RPMI7951 (cell line): ENCODE measurements around the gene ACTN4. TPM values are rescaled to one million over a fixed set of nuclear protein-coding genes. Genes with fewer than 3 reads are reported as not detected.

Source experiments
- DNase-seq: peaks from one replicate; pipeline ENCODE4 v3.0.0-alpha.2; 2012; ENCODE audit warnings: low read depth
- total RNA-seq: library from RNA; depleted of rRNA; stranded (reverse); fragments of >200 nt; shearing (Covaris generic); gene quantifications from 2 replicates; pipeline ENCODE4 v1.2.3, GENCODE V29; 2014

ACTN4 gene
- total RNA-seq, 1 experiment from 2014 or later = 306 TPM

DNA sequence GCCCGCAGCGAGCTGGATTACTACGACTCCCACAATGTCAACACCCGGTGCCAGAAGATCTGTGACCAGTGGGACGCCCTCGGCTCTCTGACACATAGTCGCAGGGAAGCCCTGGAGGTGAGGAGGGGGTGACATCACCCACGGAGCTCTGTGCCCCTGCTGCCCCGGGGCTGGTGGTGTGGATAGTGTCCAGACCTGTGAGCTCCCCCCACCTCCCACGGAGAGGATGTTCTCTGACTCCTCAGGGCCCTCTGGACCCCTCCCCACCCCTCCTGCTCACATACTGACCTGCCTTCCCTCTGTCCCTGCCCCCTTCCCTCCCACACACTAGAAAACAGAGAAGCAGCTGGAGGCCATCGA, 76.1 kb downstream of the ACTN4 start:
- no peak for DNase-seq

DNA sequence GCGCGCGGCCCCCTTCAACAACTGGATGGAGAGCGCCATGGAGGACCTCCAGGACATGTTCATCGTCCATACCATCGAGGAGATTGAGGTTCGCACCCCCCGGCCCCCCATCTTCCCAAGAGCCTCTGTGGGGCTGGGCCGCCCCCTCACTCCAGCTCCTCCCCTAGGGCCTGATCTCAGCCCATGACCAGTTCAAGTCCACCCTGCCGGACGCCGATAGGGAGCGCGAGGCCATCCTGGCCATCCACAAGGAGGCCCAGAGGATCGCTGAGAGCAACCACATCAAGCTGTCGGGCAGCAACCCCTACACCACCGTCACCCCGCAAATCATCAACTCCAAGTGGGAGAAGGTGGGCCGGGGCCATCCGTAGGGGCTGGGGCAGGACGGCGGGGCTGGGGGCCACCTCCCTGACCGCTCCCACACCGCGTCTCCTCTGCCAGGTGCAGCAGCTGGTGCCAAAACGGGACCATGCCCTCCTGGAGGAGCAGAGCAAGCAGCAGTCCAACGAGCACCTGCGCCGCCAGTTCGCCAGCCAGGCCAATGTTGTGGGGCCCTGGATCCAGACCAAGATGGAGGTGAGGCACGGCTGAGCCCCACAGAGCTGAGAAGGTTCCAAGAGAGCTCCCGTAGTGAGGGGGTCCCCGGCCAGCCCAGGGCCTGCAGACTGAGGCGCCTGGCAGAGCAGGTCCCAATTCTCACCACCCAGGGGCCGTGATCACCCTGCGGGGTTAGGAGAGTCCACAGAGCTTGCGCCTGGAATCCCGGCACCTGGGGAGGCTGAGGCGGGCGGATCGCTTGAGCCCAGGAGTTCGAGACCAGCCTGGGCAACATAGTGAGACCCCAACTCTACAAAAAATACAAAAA, 76.8 kb downstream of the ACTN4 start:
- no peak for DNase-seq

DNA sequence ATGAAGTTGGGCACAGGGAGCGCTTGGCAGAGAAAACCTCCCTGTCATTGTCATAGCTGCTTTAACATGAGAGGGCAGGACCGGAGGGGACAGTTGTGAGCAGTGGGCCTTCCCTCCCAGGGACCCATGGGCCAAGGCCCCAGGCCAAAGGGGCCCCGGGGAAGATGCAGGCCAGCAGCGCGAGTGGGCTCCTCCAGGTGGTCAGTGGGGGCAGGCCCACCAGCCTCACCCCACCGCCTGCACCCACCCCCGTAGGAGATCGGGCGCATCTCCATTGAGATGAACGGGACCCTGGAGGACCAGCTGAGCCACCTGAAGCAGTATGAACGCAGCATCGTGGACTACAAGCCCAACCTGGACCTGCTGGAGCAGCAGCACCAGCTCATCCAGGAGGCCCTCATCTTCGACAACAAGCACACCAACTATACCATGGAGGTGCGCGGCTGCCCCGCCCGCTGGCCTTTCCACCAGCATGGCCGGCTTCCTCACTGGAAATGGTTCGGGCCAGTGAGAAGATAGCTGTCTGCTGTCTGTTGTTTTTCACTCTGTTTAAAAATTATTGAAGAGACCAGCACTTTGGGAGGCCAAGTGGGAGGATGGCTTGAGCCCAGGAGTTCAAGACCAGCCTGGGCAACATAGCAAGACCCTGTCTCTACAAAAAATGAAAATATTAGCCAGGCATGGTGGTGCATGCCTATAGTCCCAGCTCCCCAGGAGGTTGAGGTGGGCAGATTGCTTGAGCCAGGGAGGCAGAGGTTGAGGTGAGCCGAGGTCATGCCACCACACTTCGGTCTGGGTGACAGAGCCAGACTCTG, 78.2 kb downstream of the ACTN4 start:
- no peak for DNase-seq

DNA sequence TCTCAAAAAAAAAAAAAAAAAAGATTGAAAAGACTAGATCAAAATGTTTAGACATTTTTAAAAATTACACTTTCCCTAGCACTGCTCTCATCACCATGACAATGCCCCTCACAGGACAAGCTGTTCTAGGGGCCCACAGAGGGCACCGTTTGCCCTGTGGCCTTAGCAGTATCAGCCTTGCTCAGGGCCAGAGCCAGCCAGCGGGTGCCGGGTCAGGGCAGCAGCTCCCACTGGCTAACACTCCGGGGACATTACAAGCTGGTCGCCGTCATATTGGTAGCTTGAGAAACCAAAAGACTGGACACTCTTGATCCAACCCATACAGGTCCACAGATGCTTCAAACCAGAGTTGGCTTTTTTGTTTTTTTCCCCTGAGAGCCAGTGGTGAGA, 78.8 kb downstream of the ACTN4 start:
- DNase-seq = no peak

- DNase-seq = no peak
Observed at GRCh38 chr19:38726761-38727301, 79.4 kb downstream of the ACTN4 start.

GRCh38 chr19:38727306-38727867, 79.9 kb downstream of the ACTN4 start:
- DNase-seq = no peak

GRCh38 chr19:38727868-38728660, 80.6 kb downstream of the ACTN4 start:
- no peak for DNase-seq

DNA sequence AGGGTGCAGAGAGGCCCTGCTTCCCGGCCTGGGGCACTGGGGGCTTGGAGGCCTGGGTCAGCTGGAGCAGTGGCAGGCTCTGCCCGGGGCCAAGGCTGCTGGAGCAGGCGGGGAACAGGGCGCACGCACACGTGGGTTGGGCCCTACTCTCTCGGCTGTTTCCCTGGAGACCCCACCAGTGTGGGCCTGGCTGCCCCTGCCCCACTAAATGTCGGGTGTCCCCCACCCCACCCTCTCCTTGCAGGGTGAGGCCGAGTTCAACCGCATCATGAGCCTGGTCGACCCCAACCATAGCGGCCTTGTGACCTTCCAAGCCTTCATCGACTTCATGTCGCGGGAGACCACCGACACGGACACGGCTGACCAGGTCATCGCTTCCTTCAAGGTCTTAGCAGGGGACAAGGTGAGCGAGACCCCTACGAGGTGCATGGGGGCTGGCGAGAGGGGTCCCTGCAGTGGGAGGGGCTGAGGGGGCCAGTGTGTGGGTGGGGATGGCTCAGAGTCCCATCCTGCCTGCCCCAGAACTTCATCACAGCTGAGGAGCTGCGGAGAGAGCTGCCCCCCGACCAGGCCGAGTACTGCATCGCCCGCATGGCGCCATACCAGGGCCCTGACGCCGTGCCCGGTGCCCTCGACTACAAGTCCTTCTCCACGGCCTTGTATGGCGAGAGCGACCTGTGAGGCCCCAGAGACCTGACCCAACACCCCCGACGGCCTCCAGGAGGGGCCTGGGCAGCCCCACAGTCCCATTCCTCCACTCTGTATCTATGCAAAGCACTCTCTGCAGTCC, 81.5 kb downstream of the ACTN4 start:
- no peak for DNase-seq

GRCh38 chr19:38729653-38730469, 82.4 kb downstream of the ACTN4 start:
- peak; percentile 54 for DNase-seq

DNA sequence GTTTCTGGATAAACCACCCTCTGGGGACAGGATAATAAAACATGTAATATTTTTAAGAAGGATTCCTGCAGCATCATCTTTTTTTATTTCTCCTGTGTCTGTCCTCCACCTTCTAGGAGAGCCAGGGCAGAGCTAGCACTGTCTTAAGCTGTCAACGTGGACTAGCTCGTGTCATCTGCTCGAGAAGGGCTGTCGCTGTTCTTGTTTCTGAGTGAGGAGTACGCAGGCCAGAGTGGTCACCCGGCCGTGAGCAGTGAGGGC, 83.0 kb downstream of the ACTN4 start:
- DNase-seq = no peak

DNA sequence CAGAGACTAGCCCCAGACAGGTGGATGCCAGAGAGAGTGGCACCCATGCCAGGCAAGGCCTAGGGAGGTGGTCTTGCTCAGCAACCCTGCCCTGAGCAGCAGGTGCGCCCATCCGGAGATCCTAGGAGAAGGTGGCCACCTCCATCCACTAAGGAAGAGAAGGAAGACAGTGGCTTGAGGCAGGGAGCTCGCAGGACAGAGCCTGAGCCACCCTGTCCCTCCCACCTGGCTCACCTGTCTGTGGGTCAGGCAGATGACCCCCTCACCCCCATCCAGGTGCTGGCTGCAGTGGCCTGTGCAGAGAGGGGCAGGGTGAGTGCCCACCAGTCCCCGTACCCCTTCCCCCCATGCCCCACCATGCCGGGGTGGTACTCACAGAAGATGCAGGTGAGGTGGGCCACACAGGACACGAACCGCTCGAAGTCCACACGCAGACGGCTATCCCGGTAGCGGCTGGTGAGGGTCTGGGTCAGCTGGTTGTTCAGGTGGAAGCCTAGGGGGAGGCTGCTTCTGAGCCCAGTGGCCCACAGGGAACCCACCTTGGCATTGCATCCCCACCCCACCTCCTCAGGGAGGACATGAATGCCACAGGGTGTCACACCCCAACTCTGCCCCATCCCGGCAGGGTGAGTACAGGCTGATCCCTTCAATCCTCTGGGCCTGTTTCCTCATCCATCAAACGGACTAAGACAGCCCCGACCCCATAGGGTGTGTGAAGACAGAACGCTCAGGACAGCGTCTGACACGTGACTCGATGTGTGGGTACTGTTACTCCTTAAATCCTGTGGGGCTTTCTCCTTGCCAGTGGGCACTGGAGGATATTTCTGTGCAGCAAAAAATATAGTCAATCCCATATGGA, 83.5 kb downstream of the ACTN4 start:
- no peak for DNase-seq

DNA sequence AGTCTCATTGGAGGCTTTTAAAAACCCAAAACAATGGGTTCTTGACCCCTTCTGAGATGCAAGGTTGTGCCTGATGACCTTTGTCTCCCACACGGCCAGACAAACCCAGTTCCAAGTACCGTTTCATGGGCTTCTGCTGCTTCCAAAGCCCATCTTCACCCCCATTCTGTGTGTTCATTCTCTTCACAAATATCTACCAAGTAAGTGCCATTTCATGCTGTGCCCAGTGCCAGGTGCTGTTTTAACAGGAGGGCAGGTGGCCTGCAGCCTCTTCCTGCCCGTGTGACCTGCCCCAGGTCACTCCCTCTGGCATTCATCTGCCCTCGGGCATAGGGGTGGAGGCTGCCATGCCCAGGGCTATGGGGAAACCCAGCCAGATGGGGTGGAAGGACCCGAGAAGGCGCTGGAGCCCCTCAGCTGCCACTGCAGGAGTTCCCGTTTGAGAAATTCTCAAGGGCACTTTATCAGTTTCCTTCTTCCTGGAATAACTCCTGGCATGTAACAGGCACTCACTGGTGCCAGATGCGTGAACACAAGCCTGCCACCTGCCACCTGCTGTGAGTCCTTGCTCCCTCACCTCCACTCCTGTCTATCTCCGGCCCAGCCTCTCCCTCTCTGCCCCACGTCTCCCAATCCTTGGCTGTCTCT, 84.3 kb downstream of the ACTN4 start:
- no peak for DNase-seq

- DNase-seq = no peak
Observed at GRCh38 chr19:38733241-38733492, 85.7 kb downstream of the ACTN4 start.

DNA sequence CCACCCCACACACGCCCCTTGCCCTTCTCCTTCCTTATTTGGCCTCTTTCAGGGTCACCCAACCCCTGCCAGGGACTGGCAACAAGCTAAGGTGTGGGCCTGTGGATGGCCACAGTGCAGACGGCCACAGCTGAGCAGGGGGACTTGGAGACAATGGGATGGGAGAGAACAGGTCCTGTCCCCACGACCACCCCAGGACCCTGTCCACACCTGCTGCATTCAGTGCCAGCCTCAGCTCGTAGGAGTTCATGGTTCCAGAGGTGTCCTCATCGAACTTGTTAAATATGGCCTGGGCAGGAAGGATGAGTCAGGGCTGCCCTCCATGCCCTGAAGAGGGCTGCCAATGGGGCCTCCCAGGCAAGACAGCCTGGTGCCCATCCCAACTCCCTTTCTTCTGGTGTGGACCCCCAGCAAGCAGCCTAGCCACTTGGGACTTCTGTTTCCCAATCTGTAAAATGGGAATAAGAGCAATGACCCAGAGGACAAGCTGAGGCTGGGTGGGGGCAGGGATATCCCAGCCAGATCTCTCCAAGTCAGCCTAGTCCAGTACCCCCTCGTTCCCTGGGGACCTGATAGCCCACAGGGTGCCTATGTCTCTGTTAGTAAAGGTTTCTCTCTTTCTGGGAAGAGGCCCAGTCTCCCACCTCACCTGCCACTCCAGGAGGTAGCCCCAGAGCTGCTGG, 86.2 kb downstream of the ACTN4 start:
- DNase-seq = no peak

- DNase-seq = no peak
Observed at GRCh38 chr19:38734176-38734425, 86.7 kb downstream of the ACTN4 start.

DNA sequence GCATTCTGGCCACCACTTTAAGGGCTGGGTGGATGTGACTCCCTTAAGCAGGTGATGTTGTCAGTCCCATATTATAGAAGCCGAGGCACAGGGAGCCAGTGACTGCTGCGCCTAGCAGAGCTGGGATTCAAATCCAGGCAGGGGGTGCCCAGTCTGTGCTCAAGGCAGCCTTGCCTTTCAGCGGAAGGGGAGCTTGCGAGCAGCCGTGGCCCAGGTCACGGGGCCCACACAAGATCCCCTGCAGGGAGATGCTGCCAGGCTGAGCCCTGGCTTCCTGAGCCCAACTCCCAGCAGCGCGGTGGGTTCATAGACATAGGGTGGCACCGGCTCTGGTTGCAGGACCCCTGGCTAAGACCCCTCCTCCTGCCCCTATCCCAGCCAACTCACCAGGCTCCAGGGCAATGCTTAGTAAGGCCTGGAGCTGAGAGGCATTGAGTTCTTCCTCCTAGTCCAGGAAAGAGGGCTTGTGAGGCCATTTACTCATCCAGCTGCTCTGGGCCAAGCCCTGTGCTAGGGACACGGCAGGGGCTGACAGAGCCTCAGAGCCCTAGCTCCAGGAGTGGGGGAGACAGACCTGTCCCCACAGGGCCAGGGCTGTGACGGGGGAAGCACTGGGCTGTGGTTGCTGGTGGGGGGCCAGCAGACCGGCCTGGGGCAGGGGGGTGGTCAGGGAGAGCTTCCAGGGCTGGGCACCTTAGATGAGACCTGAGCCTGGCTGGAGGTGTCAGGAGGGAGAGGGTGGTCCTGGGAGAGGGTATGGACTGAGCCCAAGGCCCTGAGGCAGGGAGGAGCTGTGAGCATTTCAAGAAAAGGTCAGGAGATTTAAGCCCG, 87.2 kb downstream of the ACTN4 start:
- peak; percentile 48 for DNase-seq

DNA sequence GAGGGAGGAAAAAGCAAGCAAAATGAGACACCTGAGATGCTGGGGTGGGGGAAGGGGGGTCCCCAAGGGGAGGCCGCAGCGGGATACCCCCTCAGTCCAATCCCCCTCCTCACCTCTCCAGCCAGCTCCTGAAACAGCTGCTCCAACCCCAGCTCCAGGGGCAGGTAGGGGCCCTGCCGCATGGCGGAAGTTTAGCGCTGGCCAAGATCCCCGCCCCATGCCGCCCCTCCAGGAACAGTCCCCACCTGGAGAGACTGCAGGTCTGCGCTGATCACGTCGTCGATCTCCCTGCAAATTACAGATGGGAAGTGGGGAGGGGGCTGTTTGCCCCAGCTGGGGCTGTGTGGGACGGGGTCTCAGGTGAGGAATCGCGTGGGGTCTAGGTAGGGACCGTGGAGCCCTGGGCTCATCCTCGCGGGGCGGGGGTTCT, 87.8 kb downstream of the ACTN4 start:
- DNase-seq = no peak

DNA sequence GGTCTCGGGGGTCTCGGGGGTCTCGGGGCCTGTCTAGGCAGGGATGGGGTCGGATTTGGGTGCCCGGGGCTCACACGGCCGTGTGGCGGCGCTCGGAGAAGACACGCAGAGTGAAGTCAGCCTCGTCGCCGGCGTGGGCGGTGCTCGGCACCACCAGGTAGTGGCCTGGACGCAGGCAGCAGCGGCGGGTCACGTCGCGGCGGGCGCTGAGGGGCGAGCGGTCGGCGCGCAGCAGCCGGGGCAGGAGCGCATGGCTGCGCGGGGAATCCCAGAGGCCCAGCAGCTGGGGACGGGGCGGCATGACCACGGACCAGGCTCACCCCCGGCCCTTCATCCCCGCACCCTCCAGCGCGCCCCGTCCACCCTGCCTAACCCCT, 88.6 kb downstream of the ACTN4 start:
- DNase-seq = peak; percentile 44
